ENCODE data around the gene ZBTB46.
A peak's percentile ranks its signal among the peaks of the same experiment; 100 is the strongest.

Gene ZBTB46

GRCh38 chr20:63744158-63744557, 86.9 kb downstream of the ZBTB46 start:
- DNase-seq = no peak

- DNase-seq = no peak
Measured at GRCh38 chr20:63743210-63743970, 87.7 kb downstream of the ZBTB46 start.

- DNase-seq = no peak
Measured at GRCh38 chr20:63742381-63743024, 88.6 kb downstream of the ZBTB46 start.

- DNase-seq = no peak
Measured at GRCh38 chr20:63741676-63742380, 89.2 kb downstream of the ZBTB46 start.

- DNase-seq = no peak
Measured at GRCh38 chr20:63741354-63741675, 89.7 kb downstream of the ZBTB46 start.

GRCh38 chr20:63740627-63741353, 90.3 kb downstream of the ZBTB46 start:
- no peak for DNase-seq

- no peak for DNase-seq
Measured at GRCh38 chr20:63740070-63740626, 90.9 kb downstream of the ZBTB46 start.

GRCh38 chr20:63739130-63740069, 91.7 kb downstream of the ZBTB46 start, which contains the start of gene SLC2A4RG:
Gene SLC2A4RG (plus strand): TSS chr20:63739776. CDS start chr20:63739913, 137 bp downstream.
- no peak for DNase-seq

GRCh38 chr20:63738687-63739129, 92.4 kb downstream of the ZBTB46 start:
- no peak for DNase-seq

- no peak for DNase-seq
Measured at GRCh38 chr20:63737945-63738686, 92.9 kb downstream of the ZBTB46 start.

- DNase-seq = no peak
Measured at GRCh38 chr20:63737695-63737944, 93.4 kb downstream of the ZBTB46 start.

- DNase-seq = no peak
Measured at GRCh38 chr20:63736893-63737694, 94.0 kb downstream of the ZBTB46 start.

GRCh38 chr20:63735859-63736718, 95.0 kb downstream of the ZBTB46 start, which contains the start of gene LIME1:
Gene LIME1 (plus strand): TSS chr20:63736664. CDS start chr20:63737550, 886 bp downstream.
- peak; percentile 61 for DNase-seq

- DNase-seq = no peak
Measured at GRCh38 chr20:63734946-63735858, 95.9 kb downstream of the ZBTB46 start.

GRCh38 chr20:63734111-63734945, 96.7 kb downstream of the ZBTB46 start:
- no peak for DNase-seq

GRCh38 chr20:63733579-63734081, 97.4 kb downstream of the ZBTB46 start:
- DNase-seq = no peak

GRCh38 chr20:63733117-63733516, 97.9 kb downstream of the ZBTB46 start:
- no peak for DNase-seq
